SK-N-MC (cell line): ENCODE results near the gene HTR3E.
"Not testable (repeated sequence)": the region's sequence is repeated elsewhere in the genome, so short reads cannot be mapped to it uniquely, and the experiment has no call there.

Source experiments
- DNase-seq: peaks from one replicate; pipeline ENCODE4 v3.0.0-alpha.2; 2011; ENCODE audit warnings: low read depth, low spot score
- H3K27ac ChIP-seq: fragments of 200-600 bp; sonication (generic); 2 replicates; pipeline ENCODE4 v1.5.1; 2016; ENCODE audit warnings: mixed run types
- H3K36me3 ChIP-seq: fragments of 200-600 bp; sonication (generic); 2 replicates; pipeline ENCODE4 v1.6.1; 2017; ENCODE audit warnings: antibody characterized with exemption, low read length, mixed read lengths; ENCODE audit not compliant: insufficient read depth
- H3K4me3 ChIP-seq: fragments of 200-600 bp; sonication (generic); 2 replicates; pipeline ENCODE4 v1.5.1; 2016
- H3K9ac ChIP-seq: fragments of 200-600 bp; sonication (generic); 2 replicates; pipeline ENCODE4 v1.8.0; 2017; ENCODE audit warnings: mixed run types, mixed read lengths; ENCODE audit not compliant: insufficient read length
- H3K9me3 ChIP-seq: fragments of 200-600 bp; sonication (generic); 2 replicates; pipeline ENCODE4 v1.6.1; 2017; ENCODE audit warnings: low read depth, mild to moderate bottlenecking, antibody characterized with exemption, low read length, moderate library complexity, mixed read lengths
- EZH2 ChIP-seq: fragments of 200-600 bp; sonication (generic); IDR thresholded peaks from one replicate; pipeline ENCODE4 v1.6.1; 2017; ENCODE audit warnings: antibody characterized with exemption
- FOXP2 ChIP-seq: optimal IDR thresholded peaks from 2 replicates; pipeline ENCODE3; 2011; ENCODE audit warnings: mild to moderate bottlenecking, moderate library complexity; ENCODE audit not compliant: insufficient read depth; ENCODE audit errors: extremely low read length, control extremely low read depth
- POLR2AphosphoS5 ChIP-seq: IDR thresholded peaks from 2 replicates; pipeline ENCODE4 v1.6.1; 2012; ENCODE audit warnings: mild to moderate bottlenecking, low read depth, low read length, borderline replicate concordance

Gene HTR3E

GRCh38 chr3:184096811-184097383 is at the start of gene HTR3E:
Gene HTR3E (plus strand): TSS chr3:184097064. CDS start chr3:184097530, 466 bp downstream.
- Histone ChIP-seq H3K36me3 (no peaks in the 10 kb centered on the region), H3K4me3 (no peak within 1 kb of the TSS), H3K9ac (no peak within 1 kb of the TSS), H3K27ac (no peak within 1 kb of the TSS), H3K9me3 (no peaks in the 10 kb centered on the region)
- no peak for DNase-seq
- no peak for TF ChIP-seq POLR2AphosphoS5
- TF ChIP-seq EZH2 = no peak
- TF ChIP-seq FOXP2 = no peak

GRCh38 chr3:184050217-184050847 is 46.5 kb upstream of the HTR3E start:
- no peak for TF ChIP-seq FOXP2
- no peak for TF ChIP-seq EZH2
- TF ChIP-seq POLR2AphosphoS5 = no peak
- Histone ChIP-seq H3K36me3 (no peaks in the 10 kb centered on the region), H3K4me3 (no peak overlapping the region), H3K9ac (no peak overlapping the region), H3K9me3 (no peaks in the 10 kb centered on the region), H3K27ac (no peak overlapping the region)
- DNase-seq = no peak

- Histone ChIP-seq H3K27ac (no peak within 1 kb of the TSS), H3K9ac (no peak within 1 kb of the TSS), H3K9me3 (no peaks in the 10 kb centered on the region), H3K4me3 (no peak within 1 kb of the TSS), H3K36me3 (no peaks in the 10 kb centered on the region)
- TF ChIP-seq POLR2AphosphoS5 (no peak), FOXP2 (no peak), EZH2 (no peak)
- DNase-seq = no peak
Measured at GRCh38 chr3:184052767-184053166, 44.1 kb upstream of the HTR3E start, which contains the start of gene HTR3C. Gene HTR3C (plus strand): TSS chr3:184053047. CDS start chr3:184053081, 34 bp downstream.

GRCh38 chr3:184058029-184058428 is 38.8 kb upstream of the HTR3E start:
- Histone ChIP-seq H3K4me3 (no peak overlapping the region), H3K9ac (no peak overlapping the region), H3K36me3 (no peaks in the 10 kb centered on the region), H3K27ac (no peak overlapping the region), H3K9me3 (no peaks in the 10 kb centered on the region)
- DNase-seq = no peak
- TF ChIP-seq EZH2 (no peak), FOXP2 (no peak), POLR2AphosphoS5 (no peak)

- Histone ChIP-seq H3K4me3 (no peak overlapping the region), H3K9ac (no peak overlapping the region), H3K9me3 (no peaks in the 10 kb centered on the region), H3K27ac (no peak overlapping the region), H3K36me3 (no peaks in the 10 kb centered on the region)
- DNase-seq = no peak
- TF ChIP-seq EZH2 = no peak
- TF ChIP-seq POLR2AphosphoS5 = no peak
- no peak for TF ChIP-seq FOXP2
Measured at GRCh38 chr3:184059424-184059823, 37.4 kb upstream of the HTR3E start.

GRCh38 chr3:184062637-184063036 is 34.2 kb upstream of the HTR3E start:
- Histone ChIP-seq H3K27ac (no peak overlapping the region), H3K4me3 (no peak overlapping the region), H3K36me3 (no peaks in the 10 kb centered on the region), H3K9me3 (no peaks in the 10 kb centered on the region), H3K9ac (no peak overlapping the region)
- no peak for DNase-seq
- no peak for TF ChIP-seq EZH2
- TF ChIP-seq FOXP2 = no peak
- TF ChIP-seq POLR2AphosphoS5 = no peak

GRCh38 chr3:184066211-184066610 is 30.7 kb upstream of the HTR3E start:
- Histone ChIP-seq H3K9ac (no peak overlapping the region), H3K9me3 (no peaks in the 10 kb centered on the region), H3K4me3 (no peak overlapping the region), H3K36me3 (no peaks in the 10 kb centered on the region), H3K27ac (no peak overlapping the region)
- TF ChIP-seq EZH2 = no peak
- TF ChIP-seq POLR2AphosphoS5 = no peak
- no peak for TF ChIP-seq FOXP2
- DNase-seq = no peak

GRCh38 chr3:184067573-184068055 is 29.2 kb upstream of the HTR3E start:
- Histone ChIP-seq H3K27ac (no peak overlapping the region), H3K36me3 (no peaks in the 10 kb centered on the region), H3K9ac (no peak overlapping the region), H3K9me3 (no peaks in the 10 kb centered on the region), H3K4me3 (no peak overlapping the region)
- TF ChIP-seq POLR2AphosphoS5 = no peak
- no peak for TF ChIP-seq EZH2
- TF ChIP-seq FOXP2 = no peak
- no peak for DNase-seq

GRCh38 chr3:184068344-184068743 is 28.5 kb upstream of the HTR3E start:
- no peak overlapping the region for H3K27ac ChIP-seq
- DNase-seq = no peak
- H3K9me3 ChIP-seq = no peaks in the 10 kb centered on the region
- no peak for TF ChIP-seq POLR2AphosphoS5
- no peak for TF ChIP-seq EZH2
- no peak for TF ChIP-seq FOXP2
- H3K9ac ChIP-seq = no peak overlapping the region
- no peak overlapping the region for H3K4me3 ChIP-seq
- no peaks in the 10 kb centered on the region for H3K36me3 ChIP-seq

- not testable (repeated sequence) for H3K36me3 ChIP-seq, DNase-seq, H3K9ac ChIP-seq, H3K4me3 ChIP-seq, H3K27ac ChIP-seq, H3K9me3 ChIP-seq
Measured at GRCh38 chr3:184071142-184071541, 25.7 kb upstream of the HTR3E start.
